ENCODE measurements around the gene TASOR2.
A peak's percentile ranks its signal among the peaks of the same experiment; 100 is the strongest.

The TASOR2 gene

DNA sequence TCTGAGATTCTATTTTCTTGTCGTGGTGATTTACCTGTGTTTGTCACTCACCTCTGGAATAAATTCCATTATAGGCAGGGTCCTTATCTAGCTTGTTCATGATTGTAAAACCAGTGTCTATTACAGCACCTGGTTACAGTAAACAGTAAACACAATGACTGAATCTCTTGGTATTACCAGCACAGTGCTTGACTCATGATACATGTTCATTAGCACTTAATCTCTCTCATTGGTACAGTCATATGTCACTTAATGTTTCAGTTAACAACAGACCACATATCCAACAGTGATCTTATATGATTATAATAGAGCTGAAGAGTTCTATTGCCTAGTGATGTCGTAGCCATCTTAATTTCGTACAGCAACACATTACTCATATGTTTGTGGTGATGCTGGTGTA is 1.6 kb upstream of the TASOR2 start:
- DNase-seq (ENCODE audit: low spot score): no peak

DNA sequence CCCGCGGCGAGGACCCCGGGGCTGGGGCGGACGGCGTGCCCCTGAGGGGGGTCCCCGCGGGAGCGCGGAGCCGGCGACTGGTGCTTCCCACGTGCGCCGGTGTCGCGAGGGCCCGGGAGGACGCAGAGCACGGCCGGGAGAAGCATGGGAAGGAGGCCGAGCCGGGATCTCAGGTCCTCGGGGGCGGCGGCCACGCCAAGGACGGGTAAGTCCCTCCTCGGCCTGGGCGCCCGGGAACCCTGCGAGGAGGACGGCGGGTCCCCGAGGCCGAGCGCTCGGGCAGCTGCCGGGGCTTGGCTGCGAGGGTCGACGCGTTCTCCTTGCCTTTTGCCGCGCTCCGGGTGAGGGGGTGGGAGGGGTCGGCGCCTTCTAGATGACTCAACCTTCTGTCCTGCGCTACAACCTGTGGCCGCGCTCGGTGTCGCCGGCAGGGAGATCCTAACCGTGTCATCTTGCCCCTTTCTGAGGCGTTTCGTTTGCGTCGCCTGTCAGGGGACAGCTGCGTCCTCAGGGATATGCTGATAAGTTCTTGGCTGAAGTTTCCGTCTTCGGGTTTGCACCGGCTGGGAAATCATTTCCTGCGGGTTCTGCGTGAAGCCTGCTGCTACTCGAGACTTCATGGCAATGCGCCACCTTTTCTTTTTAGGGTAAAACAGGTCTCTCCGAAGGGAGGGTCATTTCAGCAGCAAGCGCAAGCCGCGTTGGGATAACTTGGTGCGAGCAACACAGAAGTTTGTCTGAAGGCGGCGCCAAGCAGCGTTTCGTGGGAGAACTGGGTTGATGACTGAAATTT is 529 bp downstream of the TASOR2 start:
- DNase-seq (ENCODE audit: low spot score): peak; percentile 79

DNA sequence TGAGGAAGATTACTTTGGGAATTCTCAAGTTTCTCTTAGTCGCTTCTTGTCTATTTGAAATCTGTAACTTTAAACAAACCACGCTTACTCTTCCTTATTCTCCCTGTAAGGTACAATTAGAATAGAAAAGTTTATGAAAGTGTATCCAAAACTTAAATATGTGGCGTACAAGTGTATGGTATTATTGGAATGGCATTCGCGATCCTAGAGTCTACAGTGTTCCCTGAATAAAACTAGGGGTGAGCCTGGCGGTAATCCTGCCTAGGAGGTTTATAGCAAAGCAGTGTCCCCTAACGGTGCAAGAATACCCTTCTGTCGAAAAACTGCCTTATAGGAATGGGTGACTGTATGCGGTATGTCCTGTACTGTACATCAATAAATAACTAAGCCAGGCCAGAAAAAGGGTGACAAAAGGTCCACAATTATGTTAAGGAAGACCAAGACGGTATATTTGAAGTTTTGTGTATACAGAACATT is 1.2 kb downstream of the TASOR2 start:
- no peak for DNase-seq (ENCODE audit: low spot score)

DNA sequence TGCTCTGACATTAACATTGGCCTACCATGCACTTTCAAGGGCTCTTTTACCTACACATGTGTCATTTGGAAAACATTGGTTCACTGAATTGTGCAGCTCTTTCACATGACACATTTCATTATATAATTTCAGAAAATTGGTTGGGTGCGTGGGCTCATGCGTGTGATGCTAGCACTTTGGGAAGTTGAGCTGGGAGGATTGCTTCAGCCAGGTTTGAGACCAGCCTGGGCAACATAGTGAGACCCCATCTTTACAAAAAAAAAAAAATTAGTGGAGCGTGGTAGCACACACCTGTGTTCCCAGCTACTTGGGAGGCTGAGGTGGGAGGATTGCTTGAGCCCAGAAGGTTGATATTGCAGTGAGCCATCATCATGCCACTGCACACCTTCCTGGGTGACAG is 3.9 kb downstream of the TASOR2 start:
- DNase-seq (ENCODE audit: low spot score): no peak

DNA sequence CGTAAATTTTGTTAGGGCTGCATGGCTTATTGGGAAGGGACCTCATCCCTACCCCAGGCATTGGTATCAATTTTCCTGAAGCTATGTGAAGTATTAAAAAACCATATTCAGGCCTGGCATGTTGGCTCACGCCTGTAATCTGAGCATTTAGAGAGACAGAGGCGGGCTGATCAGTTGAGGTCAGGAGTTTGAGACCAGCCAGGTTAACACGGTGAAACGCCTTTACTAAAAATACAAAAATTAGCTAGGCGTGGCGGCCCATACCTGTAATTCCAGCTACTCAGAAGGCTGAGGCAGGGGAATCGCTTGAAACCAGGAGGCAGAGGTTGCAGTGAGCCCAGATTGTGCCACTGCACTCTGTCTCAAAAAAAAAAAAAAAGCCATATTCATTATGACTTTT is 7.1 kb downstream of the TASOR2 start:
- DNase-seq (ENCODE audit: low spot score): no peak

DNA sequence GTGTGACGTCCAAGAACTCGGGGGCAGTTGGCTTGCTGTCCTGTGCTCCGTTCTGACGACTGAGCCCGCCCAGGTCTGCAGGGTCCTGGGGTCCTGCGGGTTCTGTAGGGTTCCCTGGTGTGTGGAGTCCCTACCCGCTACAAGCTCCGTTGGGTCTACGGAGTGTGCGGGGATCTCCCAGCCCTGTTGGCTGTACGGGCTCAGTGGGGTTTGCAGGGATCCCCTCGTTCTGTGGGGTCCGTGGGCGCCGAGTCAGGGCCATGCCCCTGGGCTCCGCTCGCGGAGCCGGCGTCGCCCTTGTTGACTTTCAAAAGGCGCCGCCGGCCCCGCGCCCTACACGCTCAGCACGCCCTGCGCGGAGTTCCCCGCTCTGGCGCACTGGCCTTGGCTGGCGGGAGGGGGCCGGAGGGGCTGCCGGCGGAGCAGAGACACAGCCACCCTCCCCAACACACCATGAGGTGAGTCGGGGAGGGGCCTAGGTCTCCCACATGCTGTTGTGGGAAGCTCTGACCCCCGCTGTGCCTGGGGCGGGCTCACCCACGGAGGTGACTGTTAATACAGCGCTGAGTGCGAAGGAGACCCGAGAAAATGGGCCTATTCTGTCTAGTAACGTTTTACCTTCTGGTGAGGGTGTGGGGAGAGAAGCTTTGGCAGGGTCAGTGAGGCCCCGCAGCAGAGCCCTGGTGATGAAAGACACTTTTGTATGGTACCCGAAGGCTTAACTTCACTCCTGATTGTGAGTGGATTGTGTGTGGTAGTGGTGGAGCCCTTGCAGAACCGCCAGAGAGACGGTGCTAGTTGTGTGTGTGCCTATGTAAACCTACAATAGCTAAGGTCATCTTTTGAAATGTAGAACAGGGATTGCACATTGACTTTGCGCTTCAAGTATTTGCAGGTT is 8.1 kb downstream of the TASOR2 start:
- DNase-seq (ENCODE audit: low spot score): peak; percentile 46

DNA sequence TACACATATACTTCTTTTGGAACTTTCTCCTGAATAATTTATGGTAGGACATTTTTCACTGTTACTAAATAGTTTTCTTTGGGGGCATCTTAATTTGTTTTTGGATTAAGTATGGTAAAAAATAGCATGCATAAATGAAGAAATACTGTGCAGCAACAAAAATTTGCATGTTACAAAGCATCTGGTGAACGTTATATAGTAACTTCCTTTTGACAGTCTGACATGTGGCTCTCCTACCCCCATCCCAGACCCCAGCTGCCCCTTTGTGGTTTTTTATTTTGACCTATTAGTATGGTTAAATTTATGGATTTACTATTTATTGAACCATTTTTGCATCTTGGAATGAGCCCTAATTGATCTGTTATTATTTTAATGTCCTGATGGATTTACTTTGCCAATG is 9.9 kb downstream of the TASOR2 start:
- DNase-seq (ENCODE audit: low spot score): no peak

DNA sequence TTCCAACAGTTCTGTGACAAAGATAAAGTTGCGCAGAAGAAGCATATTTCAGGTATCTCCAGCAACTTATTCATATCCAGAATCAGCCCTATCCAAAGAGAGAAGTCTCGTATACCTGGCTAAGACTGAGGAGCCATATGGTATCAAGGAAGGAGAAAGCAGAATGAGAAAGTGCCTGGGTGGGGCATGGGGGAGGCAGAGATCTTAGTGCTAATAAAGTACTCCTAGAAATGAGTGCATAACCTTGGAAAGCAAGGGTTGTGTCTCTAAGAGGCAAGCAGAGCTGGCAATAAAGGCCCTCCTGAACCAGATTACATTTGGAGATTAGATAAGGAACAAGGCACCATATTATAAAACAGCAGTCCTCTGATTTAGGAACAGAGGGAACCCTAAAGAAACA is 12.7 kb downstream of the TASOR2 start:
- no peak for DNase-seq (ENCODE audit: low spot score)

DNA sequence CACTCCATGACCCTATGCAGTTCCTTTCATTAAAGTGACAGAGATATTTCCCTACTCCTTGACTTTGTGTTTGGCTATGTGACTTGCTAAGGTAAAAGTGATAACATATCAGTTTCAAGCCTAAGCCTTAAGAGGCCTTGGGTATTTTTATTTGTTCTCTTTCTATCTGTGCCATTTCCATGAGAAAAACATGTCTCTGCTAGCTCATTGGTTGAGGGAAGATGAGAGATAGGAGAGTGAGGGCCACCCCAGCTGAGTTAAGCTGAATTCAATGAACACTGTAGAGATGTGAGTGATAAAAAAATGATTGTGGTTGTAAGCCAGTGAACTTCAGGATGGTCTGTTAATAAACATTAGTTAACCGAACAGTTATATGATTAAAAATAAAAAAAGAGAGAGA is 13.4 kb downstream of the TASOR2 start:
- DNase-seq (ENCODE audit: low spot score): no peak

DNA sequence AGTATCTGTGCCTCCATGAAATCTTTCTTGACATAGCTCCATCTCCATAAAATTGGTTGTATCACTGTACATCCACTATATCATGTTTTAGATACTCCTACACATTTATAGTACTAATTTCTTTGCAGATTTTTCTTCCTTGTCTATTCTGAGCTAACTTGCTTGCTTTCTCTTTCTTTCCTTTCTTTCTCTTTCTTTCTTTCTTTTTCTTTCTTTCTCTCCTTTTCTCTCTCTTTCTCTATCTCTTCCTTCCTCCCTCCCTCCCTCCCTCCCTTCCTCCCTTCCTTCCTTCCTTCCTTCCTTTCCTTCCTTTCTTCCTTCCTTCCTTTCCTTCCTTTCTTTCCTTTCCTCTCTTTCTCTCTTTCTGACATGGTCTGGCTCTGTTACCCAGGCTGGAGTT is 23.7 kb downstream of the TASOR2 start:
- no peak for DNase-seq (ENCODE audit: low spot score)

DNA sequence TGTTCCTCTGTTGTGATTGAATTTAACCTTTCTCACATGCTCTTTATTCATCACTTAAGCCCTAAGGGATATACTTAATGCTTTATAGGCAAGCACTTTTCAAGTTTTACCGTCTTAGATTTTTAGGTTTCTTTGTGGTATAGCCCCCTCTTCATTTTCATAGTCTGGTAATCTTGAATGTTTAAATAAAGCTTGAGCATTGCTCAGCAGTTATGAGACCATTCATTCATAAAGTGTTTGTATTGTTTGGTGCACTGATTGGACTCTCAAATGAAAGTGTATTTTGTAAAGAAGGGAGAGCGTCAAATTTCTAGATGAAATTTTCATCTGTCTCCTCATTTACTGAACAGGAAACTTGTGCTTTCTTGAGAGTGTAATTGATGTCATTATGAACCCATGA is 25.2 kb downstream of the TASOR2 start:
- DNase-seq (ENCODE audit: low spot score): no peak

DNA sequence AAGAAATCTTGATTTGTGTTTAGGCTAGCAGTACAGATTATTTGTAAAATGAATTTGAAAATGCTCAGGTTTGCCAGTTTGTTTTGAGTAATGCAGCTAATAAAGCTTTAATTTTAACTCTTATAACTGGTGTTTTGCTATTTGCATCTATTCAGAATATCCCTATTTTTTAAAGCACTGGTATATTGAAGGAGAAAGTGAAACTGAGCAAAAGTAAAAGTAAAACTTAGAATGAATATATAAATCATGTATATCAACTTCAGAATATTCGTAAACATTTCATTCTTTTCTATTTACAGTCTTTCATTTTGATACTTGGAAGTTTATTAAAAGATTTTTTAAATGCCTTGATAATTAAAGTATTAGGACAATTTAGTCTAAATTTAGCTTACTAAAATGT is 26.2 kb downstream of the TASOR2 start:
- no peak for DNase-seq (ENCODE audit: low spot score)

DNA sequence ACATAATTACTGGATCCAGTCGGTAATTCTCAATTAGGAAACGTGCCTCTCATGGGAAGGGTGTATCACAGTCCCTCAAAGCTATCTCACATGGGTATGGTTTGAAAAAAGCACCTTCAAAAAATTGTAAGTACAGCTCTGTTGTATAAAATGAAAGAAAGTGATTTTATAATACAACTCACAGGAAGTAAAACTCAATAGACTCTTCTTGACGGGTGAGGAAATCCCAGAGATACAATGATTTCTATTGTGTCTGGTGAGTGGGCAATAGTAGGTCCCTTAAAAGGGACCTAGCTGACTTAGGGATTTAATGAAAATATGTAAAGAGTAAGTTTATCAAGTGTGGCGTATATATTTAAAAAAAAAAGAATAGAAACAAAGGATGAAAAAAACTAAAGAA is 27.0 kb downstream of the TASOR2 start:
- peak; percentile 19 for DNase-seq (ENCODE audit: low spot score)

DNA sequence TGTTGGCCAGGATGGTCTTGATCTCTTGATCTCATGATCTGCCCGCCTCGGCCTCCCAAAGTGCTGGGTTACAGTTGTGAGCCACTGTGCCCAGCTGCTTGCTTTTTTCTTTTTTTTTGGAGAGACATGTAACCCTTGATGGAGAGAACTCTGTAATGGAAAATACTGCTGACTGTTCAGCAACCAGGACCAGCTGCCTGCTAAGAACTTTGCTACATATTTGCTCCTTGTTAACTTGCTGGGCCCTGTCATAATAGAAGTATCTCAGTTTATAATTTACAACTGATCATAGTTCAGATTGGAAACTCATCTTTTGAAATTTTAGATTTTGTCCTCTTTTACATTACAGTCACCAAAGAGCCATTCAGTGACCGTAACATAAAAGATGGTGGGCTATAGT is 34.9 kb downstream of the TASOR2 start:
- DNase-seq (ENCODE audit: low spot score): no peak

DNA sequence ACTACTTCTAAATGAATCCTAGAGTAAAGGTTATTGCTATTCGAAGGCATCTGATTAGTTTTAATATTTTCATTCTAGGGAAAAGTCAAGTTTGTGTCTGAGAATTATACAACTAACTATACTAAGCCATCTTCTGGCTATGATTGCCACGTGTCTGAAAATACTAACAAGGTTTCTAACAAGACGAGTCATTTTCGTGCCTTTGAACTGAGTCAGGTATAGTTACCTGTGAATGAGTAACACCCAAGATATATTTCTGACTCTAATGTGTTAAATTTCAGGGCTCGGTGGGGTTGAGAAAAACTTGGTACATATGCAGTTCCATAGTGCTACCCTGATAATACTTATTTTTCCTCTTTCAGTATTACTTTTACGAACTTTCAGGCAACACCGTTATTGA is 35.5 kb downstream of the TASOR2 start:
- no peak for DNase-seq (ENCODE audit: low spot score)

DNA sequence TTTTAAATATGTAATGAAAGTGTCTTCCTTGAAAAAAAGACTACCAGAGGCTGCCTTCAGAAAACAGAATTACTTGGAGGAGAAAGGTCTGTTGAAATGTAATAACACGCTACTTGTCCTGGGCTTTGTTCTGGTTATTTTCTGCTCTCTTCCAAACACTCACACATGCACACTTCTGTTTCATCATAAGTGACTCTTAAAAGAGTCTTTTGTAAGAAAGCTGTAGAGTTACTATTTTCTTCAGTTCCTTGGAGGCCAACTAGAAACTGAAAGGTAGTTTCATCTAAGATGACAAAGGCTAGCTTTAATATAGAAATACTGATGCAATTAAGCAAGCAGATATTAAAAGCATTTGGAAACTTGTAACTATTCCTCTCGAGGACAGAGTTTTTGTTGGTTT is 39.1 kb downstream of the TASOR2 start:
- DNase-seq (ENCODE audit: low spot score): no peak

DNA sequence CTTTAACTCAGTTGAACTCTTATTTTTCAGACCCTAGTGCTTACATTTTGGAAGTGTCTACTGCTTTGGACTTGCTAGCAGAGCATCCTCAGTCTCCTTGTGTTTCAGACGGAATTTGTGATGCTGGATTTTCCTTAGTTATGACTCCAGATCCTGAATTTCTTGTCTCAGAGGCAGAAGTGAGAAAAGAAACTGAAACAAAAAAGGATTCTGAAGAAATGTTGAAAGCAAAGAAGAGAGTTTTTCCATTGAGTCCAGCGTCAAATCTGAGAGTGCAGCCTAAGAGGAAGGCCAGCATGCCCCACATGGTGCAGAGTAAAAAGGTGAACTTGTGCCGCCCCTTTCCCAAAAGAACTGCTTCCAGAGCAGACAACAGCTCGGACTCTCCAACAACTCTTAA is 46.1 kb downstream of the TASOR2 start:
- DNase-seq (ENCODE audit: low spot score): no peak

DNA sequence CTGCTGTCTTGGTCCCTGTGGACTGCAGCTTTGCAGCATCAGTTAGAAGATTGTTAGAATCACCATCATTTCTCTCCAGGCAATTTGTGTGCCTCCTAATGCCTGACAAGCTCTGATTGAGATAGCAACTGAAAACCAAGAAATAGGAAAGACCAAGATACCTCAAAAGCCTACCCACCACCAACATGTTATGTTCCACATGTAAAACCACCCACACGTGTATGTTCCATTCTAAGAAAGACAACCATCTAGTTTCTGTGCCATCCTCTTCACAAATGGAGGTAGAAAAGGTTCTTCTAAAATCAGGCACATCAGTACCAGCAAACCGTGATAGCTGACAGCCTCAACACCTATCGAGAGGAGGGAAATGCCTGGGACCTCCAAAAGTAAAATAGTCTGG is 46.9 kb downstream of the TASOR2 start:
- no peak for DNase-seq (ENCODE audit: low spot score)

DNA sequence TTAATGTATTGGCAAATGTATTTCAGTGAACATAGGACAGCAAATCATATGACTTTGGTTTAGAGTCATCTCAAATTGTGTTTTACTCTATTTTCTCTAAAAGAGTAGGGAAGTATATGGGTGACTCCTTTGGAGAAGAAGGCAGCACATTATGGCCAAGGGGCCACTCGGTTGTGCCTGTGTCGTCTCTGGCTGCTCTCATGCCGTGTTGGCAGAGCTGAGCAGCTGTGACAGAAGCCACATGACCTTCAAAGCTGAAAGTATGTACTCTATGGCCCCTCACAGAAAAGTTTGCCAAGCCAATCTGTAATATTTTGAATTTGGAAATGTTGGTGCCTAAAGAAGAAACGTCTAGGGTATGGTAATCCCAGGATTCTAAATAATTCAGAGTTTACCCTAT is 47.5 kb downstream of the TASOR2 start:
- DNase-seq (ENCODE audit: low spot score): peak; percentile 36

Measured in pons (tissue), 1 donor.